Hepatocyte (in vitro differentiated cells): ENCODE measurements around the gene LRRC36.

ENCODE experiments used
- CTCF ChIP-seq: fragments of 200-600 bp; sonication (generic); IDR thresholded peaks from 2 replicates; pipeline ENCODE4 v1.5.1; 2016; ENCODE audit warnings: antibody characterized with exemption, mild to moderate bottlenecking; ENCODE audit not compliant: poor library complexity
- EZH2 ChIP-seq: fragments of 200-600 bp; sonication (generic); IDR thresholded peaks from 2 replicates; pipeline ENCODE4 v1.6.1; 2016; ENCODE audit warnings: antibody characterized with exemption, mild to moderate bottlenecking, borderline replicate concordance
- EZH2phosphoT487 ChIP-seq: fragments of 200-600 bp; sonication (generic); IDR thresholded peaks from one replicate; pipeline ENCODE4 v1.6.1; 2018; ENCODE audit warnings: antibody characterized with exemption, mild to moderate bottlenecking, low read depth, moderate library complexity; ENCODE audit not compliant: unreplicated experiment, severe bottlenecking

- TF ChIP-seq CTCF (no peak), EZH2 (no peak), EZH2phosphoT487 (no peak)
These were observed 8.8 kb upstream of the LRRC36 start for GRCh38 chr16:67317853-67318252.
